DOHH2 (cell line): ENCODE results near the gene COA5.

Experiments
- H3F3A ChIP-seq: fragments of 200-600 bp; sonication (generic), shearing (Covaris generic); 2 replicates; pipeline ENCODE4 v1.6.0; 2016; ENCODE audit warnings: antibody characterized with exemption, mild to moderate bottlenecking; ENCODE audit not compliant: control insufficient read depth, insufficient read depth
- H3K27ac ChIP-seq: fragments of 200-600 bp; sonication (generic); 2 replicates; pipeline ENCODE4 v1.5.1; 2014; ENCODE audit warnings: low read depth, mild to moderate bottlenecking, low read length, moderate library complexity
- H3K27me3 ChIP-seq: fragments of 200-600 bp; sonication (generic); 2 replicates; pipeline ENCODE4 v1.6.1; 2014; ENCODE audit warnings: mild to moderate bottlenecking, low read length, mixed read lengths; ENCODE audit not compliant: control insufficient read depth
- H3K36me3 ChIP-seq: fragments of 200-600 bp; sonication (generic); 2 replicates; pipeline ENCODE4 v1.6.1; 2014; ENCODE audit warnings: mild to moderate bottlenecking, low read length, moderate library complexity, mixed read lengths; ENCODE audit not compliant: control insufficient read depth
- H3K4me1 ChIP-seq: fragments of 200-600 bp; sonication (generic); 2 replicates; pipeline ENCODE4 v1.6.1; 2014; ENCODE audit warnings: mild to moderate bottlenecking, low read length, mixed read lengths; ENCODE audit not compliant: control insufficient read depth
- H3K4me2 ChIP-seq: fragments of 200-600 bp; sonication (generic); 2 replicates; pipeline ENCODE4 v1.6.0; 2014; ENCODE audit warnings: mild to moderate bottlenecking, low read length, moderate library complexity
- H3K4me3 ChIP-seq: fragments of 200-600 bp; sonication (generic); 2 replicates; pipeline ENCODE4 v1.5.1; 2014; ENCODE audit warnings: mild to moderate bottlenecking, low read length, mixed read lengths
- H3K79me2 ChIP-seq: fragments of 200-600 bp; sonication (generic); 2 replicates; pipeline ENCODE4 v1.6.1; 2014; ENCODE audit warnings: mild to moderate bottlenecking, low read length, mixed read lengths; ENCODE audit not compliant: control insufficient read depth
- H3K9me2 ChIP-seq: fragments of 200-600 bp; sonication (generic); replicated peaks from 2 replicates; pipeline ENCODE4 v1.6.1; 2014; ENCODE audit warnings: mild to moderate bottlenecking, low read length, mixed read lengths; ENCODE audit not compliant: control insufficient read depth
- H3K9me3 ChIP-seq: fragments of 200-600 bp; sonication (generic); 2 replicates; pipeline ENCODE4 v1.6.1; 2014; ENCODE audit warnings: antibody characterized with exemption, low read length, mixed read lengths; ENCODE audit not compliant: control insufficient read depth, insufficient read depth
- H4K20me1 ChIP-seq: fragments of 200-600 bp; sonication (generic); 2 replicates; pipeline ENCODE4 v1.6.0; 2014; ENCODE audit warnings: low read depth, mild to moderate bottlenecking, antibody characterized with exemption, low read length, moderate library complexity; ENCODE audit not compliant: control insufficient read depth, insufficient read depth
- EZH2phosphoT487 ChIP-seq: fragments of 200-600 bp; sonication (generic); IDR thresholded peaks from 2 replicates; pipeline ENCODE4 v1.6.1; 2017; ENCODE audit warnings: borderline replicate concordance, mild to moderate bottlenecking, antibody characterized with exemption, low read length, moderate library complexity, mixed read lengths
- TF ChIP-seq, protein P1 (sequence below): fragments of 200-600 bp; sonication (generic); IDR thresholded peaks from one replicate; pipeline ENCODE4 v1.5.1; 2014; ENCODE audit warnings: antibody characterized with exemption, mild to moderate bottlenecking, low read depth, low read length; ENCODE audit not compliant: poor library complexity, severe bottlenecking

Gene COA5

GRCh38 chr2:98559581-98559980, 48.7 kb downstream of the COA5 start:
- Histone ChIP-seq H3K27me3 (no peaks in the 10 kb centered on the region), H3K4me1 (peaks cover 34% of the 10 kb centered on the region), H3K9me3 (no peaks in the 10 kb centered on the region), H3K79me2 (no peaks in the 10 kb centered on the region), H3K36me3 (peaks cover 5% of the 10 kb centered on the region; the same call in 1 of the 2 replicates), H3K4me3 (no peak overlapping the region), H4K20me1 (no peaks in the 10 kb centered on the region), H3K4me2 (no peak overlapping the region), H3K27ac (no peak overlapping the region), H3K9me2 (no peaks in the 10 kb centered on the region), H3F3A (no peaks in the 10 kb centered on the region)
- TF ChIP-seq, protein P1, sequence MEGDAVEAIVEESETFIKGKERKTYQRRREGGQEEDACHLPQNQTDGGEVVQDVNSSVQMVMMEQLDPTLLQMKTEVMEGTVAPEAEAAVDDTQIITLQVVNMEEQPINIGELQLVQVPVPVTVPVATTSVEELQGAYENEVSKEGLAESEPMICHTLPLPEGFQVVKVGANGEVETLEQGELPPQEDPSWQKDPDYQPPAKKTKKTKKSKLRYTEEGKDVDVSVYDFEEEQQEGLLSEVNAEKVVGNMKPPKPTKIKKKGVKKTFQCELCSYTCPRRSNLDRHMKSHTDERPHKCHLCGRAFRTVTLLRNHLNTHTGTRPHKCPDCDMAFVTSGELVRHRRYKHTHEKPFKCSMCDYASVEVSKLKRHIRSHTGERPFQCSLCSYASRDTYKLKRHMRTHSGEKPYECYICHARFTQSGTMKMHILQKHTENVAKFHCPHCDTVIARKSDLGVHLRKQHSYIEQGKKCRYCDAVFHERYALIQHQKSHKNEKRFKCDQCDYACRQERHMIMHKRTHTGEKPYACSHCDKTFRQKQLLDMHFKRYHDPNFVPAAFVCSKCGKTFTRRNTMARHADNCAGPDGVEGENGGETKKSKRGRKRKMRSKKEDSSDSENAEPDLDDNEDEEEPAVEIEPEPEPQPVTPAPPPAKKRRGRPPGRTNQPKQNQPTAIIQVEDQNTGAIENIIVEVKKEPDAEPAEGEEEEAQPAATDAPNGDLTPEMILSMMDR = no peak
- TF ChIP-seq EZH2phosphoT487 = no peak

DNA sequence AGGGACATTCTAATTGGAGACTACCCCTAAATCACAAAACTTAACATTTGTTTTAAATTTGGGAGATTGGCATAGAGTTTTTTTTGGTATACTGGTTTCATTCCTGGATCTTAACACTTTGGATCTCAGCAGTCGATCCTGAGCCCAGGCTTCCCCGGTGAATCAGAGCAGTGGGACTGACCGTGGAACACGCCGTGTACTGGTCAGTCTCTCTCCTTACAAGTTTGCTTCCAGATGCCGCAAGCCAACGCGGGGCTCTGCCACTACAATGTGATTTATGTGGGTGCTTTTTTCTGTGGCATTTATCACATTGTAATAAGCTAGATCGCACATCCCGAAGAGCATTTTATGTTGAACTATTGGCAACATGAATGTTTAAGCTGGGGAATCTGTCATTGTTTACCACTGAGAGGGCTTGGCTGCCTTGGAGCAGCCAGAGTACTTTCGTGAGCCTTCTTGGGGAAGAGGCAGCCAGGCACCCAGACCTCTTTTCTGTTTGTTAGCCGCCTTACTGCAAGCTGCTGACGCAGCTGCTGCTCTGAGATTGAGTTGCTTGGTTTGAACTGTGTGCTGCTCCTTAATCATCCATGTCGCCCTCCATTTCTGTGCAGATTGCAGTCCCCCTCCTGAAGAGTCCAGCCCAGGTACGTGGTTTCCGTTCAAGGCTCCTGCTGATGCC, 49.3 kb downstream of the COA5 start:
- H3K27ac ChIP-seq = no peak overlapping the region
- no peaks in the 10 kb centered on the region for H3K27me3 ChIP-seq
- no peaks in the 10 kb centered on the region for H3K9me2 ChIP-seq
- no peaks in the 10 kb centered on the region for H3K9me3 ChIP-seq
- H3K4me3 ChIP-seq = no peak overlapping the region
- H4K20me1 ChIP-seq = no peaks in the 10 kb centered on the region
- H3K79me2 ChIP-seq = no peaks in the 10 kb centered on the region
- no peak overlapping the region for H3K4me2 ChIP-seq
- H3F3A ChIP-seq = no peaks in the 10 kb centered on the region
- H3K4me1 ChIP-seq = peaks cover 40% of the 10 kb centered on the region
- peaks cover 5% of the 10 kb centered on the region; the same call in 1 of the 2 replicates for H3K36me3 ChIP-seq
- TF ChIP-seq, protein P1 = no peak
- no peak for TF ChIP-seq EZH2phosphoT487

GRCh38 chr2:98556344-98557033, 51.8 kb downstream of the COA5 start:
- Histone ChIP-seq H3K9me2 (no peaks in the 10 kb centered on the region), H3K27ac (peak overlapping the region; percentile 48), H3K36me3 (peaks cover 14% of the 10 kb centered on the region), H3K79me2 (no peaks in the 10 kb centered on the region), H3F3A (no peaks in the 10 kb centered on the region), H3K4me3 (peak overlapping the region; percentile 39), H3K4me2 (peak overlapping the region; percentile 60), H3K9me3 (no peaks in the 10 kb centered on the region), H3K4me1 (peaks cover 50% of the 10 kb centered on the region), H3K27me3 (no peaks in the 10 kb centered on the region), H4K20me1 (no peaks in the 10 kb centered on the region)
- TF ChIP-seq EZH2phosphoT487 = no peak
- TF ChIP-seq, protein P1 = no peak
